Psoas muscle (tissue), 8 donors: ENCODE measurements around the gene CHPF2. TPM values are rescaled to one million over a fixed set of nuclear protein-coding genes. Genes with fewer than 3 reads are reported as not detected.

Experiments
- ATAC-seq, 4 donors: fragments of 200-7000 bp; cut with Tn5 transposase; one replicate each; pipeline ENCODE4 v1.9.1; 2020; ENCODE audit warnings: moderate library complexity in 3 of 4, mild to moderate bottlenecking in 2 of 4
- DNase-seq, 2 donors: peaks; one replicate each; pipeline ENCODE4 v3.0.0-alpha.2; 2020
- H3K27ac ChIP-seq: fragments of 200-600 bp; one replicate; pipeline ENCODE4 v1.8.0; 2022
- H3K27me3 ChIP-seq, 3 donors: fragments of 200-600 bp in 1 of 3; one replicate each; pipeline versions ENCODE4 v1.6.1 to v1.8.0; 2013 to 2022; ENCODE audit warnings: low read length in 2 of 3, mild to moderate bottlenecking in 2 of 3, moderate library complexity in 1 of 3; ENCODE audit not compliant: insufficient read depth in 3 of 3
- H3K36me3 ChIP-seq, 2 donors: fragments of 200-600 bp in 1 of 2; one replicate each; pipeline versions ENCODE4 v1.6.1 to v1.8.0; 2013 to 2022; ENCODE audit warnings: low read depth in 1 of 2, mild to moderate bottlenecking in 1 of 2, moderate library complexity in 1 of 2; ENCODE audit not compliant: insufficient read depth in 1 of 2
- H3K4me1 ChIP-seq: fragments of 200-600 bp; one replicate; pipeline ENCODE4 v1.8.0; 2022
- H3K4me3 ChIP-seq: fragments of 200-600 bp; one replicate; pipeline ENCODE4 v1.8.0; 2022; ENCODE audit warnings: mild to moderate bottlenecking
- H3K9me3 ChIP-seq: fragments of 200-600 bp; one replicate; pipeline ENCODE4 v1.8.0; 2022
- CTCF ChIP-seq: fragments of 200-600 bp; IDR thresholded peaks from one replicate; pipeline ENCODE4 v1.8.0; 2022; ENCODE audit warnings: antibody characterized with exemption
- WGBS, 3 donors: extraction: QIAGEN DNeasy Blood & Tissue Kit; methylation state at CpG; one replicate each; pipeline versions ENCODE4 v1.1.6 to v1.1.7; 2013; 5-methylcytosine and 5-hydroxymethylcytosine counted together
- intact Hi-C, 2 donors: fragments of 100-400 bp; cut with DNase I; formaldehyde crosslinking; loops; one replicate each; pipeline versions ENCODE4 v1.11.0 to v1.14.2; 2022
- polyA plus RNA-seq, 3 donors: library from polyadenylated mRNA; stranded (reverse); fragments of 200-250 nt; gene quantifications; one replicate each; pipeline ENCODE4 v1.2.3, GENCODE V29; 2013
- total RNA-seq, 4 donors: library from RNA; stranded (reverse); fragmentation: NEBNext Ultra II Directional in 2 of 4; extraction: Animal tissue kit (Norgen Biotek cat#: 25700) in 2 of 4; gene quantifications; one replicate each; pipeline versions ENCODE4 v1.2.1 to v1.2.4, GENCODE V29; 2021 to 2023
- donor health status: healthy with polysubstance abuse.
- donor health status: DM: no; HTN: no; CAD: no; lungs with moderate emphysema.
- donor health status: Bipolar disorder and iron deficiency.
- donor health status: healthy.
- donor health status: DM: yes; HTN: yes; CAD: no.
- donor health status: DM: no; HTN: no; CAD: no.
- donor health status: DM: no; HTN: no; CAD: no.
- donor health status: DM: yes; HTN: yes; CAD: no.

CHPF2 gene
- total and polyA plus RNA-seq, 7 donors, result 5.3 to 19.8 (median 10.1) TPM

GRCh38 chr7:151243408-151244195 is 11.3 kb downstream of the CHPF2 start:
- intact Hi-C loops, result loop anchor here (5.0 kb wide), 3 partner anchors 51 to 121 kb away; no protein-coding TSS in a partner anchor
- DNase-seq (peak in 1 of 2 donors; percentile 41), ATAC-seq (no peak)
- Histone ChIP-seq H3K4me3 (no peak overlapping the region), H3K27me3 (no peaks in the 10 kb centered on the region), H3K36me3 (peaks cover 0 to 54% of the 10 kb centered on the region in 2 donors), H3K4me1 (peaks cover 40% of the 10 kb centered on the region), H3K9me3 (no peaks in the 10 kb centered on the region), H3K27ac (peak overlapping the region; percentile 21)
- WGBS, 3 donors, result 45 to 56% (median 54%) methylated on average over 16 to 17 of the region's 17 CpGs
- TF ChIP-seq CTCF, result no peak

DNA sequence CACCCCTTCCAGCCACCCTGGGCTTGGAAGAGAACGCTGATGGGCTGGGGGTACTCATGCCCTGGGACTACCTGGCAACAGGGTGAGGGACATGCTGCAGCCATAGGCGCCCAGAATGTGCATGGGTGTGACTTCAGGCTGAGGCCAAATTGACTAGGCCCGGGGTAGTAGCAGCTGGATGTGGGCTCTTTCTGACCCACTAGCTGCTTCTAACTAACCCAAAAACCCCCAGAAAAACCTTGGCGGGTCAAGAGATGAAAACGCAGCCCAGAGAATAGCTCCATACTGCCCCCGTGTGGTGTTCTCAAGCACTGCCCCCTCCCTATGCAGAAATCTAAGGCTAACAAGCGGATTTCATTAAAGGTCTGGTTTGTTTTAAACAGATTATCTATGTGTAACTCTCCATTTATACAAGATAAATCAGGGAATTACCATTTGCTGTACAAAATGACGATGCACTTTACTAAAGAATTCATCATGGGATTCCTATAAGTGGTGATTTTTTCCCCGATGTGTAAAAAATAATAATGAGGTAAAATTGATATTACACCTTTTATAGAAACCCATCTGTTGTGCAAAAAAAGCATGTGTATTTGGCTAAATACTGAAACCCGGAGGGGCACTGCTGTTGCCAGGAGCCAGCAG is 12.0 kb downstream of the CHPF2 start:
- intact Hi-C loops, result loop anchor here (5.0 kb wide), 3 partner anchors 52 to 122 kb away; no protein-coding TSS in a partner anchor
- H3K27ac ChIP-seq, result peak overlapping the region; percentile 100
- ATAC-seq (no peak), DNase-seq (peak in 1 of 2 donors; percentile 64)
- no peaks in the 10 kb centered on the region for H3K27me3 ChIP-seq
- peak overlapping the region; percentile 88 for H3K4me3 ChIP-seq
- H3K9me3 ChIP-seq, result no peaks in the 10 kb centered on the region
- peaks cover 0 to 47% of the 10 kb centered on the region in 2 donors for H3K36me3 ChIP-seq
- 24 to 33% (median 27%) methylated on average over 10 of the region's 10 CpGs for WGBS, 3 donors
- peak; percentile 80 for TF ChIP-seq CTCF
- peaks cover 40% of the 10 kb centered on the region for H3K4me1 ChIP-seq

DNA sequence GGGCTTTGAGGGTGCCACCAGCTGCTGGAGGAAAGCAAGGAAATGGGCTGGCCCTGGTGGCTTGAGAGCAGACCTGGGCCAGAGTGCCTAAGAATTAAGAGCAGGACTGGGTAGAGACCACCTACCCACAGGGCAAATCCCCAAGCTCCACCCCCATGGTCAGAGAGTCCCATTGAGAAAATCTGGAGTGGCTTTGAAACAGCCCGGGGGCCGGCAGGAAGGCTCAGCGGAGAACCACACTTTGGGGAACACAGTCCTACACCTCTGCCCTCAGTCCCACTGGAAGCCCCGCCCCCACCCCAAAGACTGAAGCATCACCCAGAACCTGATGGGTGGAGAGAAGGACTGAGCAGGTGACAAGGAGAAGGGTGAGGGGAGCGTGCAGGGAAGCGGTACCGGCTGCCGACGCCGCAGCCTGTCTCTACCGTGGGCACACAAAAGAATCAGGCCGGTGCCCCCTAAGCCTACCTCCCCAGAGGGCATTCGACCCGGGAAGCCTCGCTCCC is 12.6 kb downstream of the CHPF2 start:
- H3K27ac ChIP-seq, result peak overlapping the region; percentile 100
- peak in 1 of 2 donors; percentile 45 for DNase-seq

More for the DNA sequence above, 12.6 kb downstream of the CHPF2 start:
- no peak for ATAC-seq
- Histone ChIP-seq H3K27me3 (no peaks in the 10 kb centered on the region), H3K9me3 (no peaks in the 10 kb centered on the region), H3K4me1 (peaks cover 43% of the 10 kb centered on the region), H3K36me3 (peaks cover 0 to 41% of the 10 kb centered on the region in 2 donors), H3K4me3 (peak overlapping the region; percentile 88)
- 14 to 44% (median 14%) methylated on average over 7 to 15 of the region's 15 CpGs for WGBS, 3 donors
- no peak for TF ChIP-seq CTCF
- intact Hi-C loops, result loop anchor here (1.0 to 5.0 kb wide), 4 partner anchors 53 to 123 kb away; no protein-coding TSS in a partner anchor
